Kidney (tissue), 14 donors: Measurements from ENCODE around the gene ESRRB. TPM values are rescaled to one million over a fixed set of nuclear protein-coding genes. Genes with fewer than 3 reads are reported as not detected.
A peak's percentile ranks its signal among the peaks of the same experiment; 100 is the strongest.

Experiments
- DNase-seq, 5 donors: peaks; one replicate each; pipeline ENCODE4 v3.0.0-alpha.2; 2013 to 2020
- FAIRE-seq: peaks from 2 replicates; lab custom pipeline; 2012; peaks lifted over from hg19 to GRCh38; lab: Jason Lieb, UNC
- H3K27ac ChIP-seq, 2 donors: one replicate each; pipeline ENCODE4 v1.7.0; 2013; ENCODE audit warnings: low read depth in 2 of 2, low read length in 2 of 2, inconsistent platforms in 1 of 2
- H3K27me3 ChIP-seq: one replicate; pipeline ENCODE4 v1.7.1; 2013; ENCODE audit warnings: low read length, inconsistent platforms; ENCODE audit not compliant: control insufficient read depth, insufficient read depth
- H3K36me3 ChIP-seq, 3 donors: one replicate each; pipeline versions ENCODE4 v1.7.0 to v1.7.1; 2013; ENCODE audit warnings: low read length in 3 of 3, control low read depth in 1 of 3, inconsistent platforms in 1 of 3; ENCODE audit not compliant: insufficient read depth in 3 of 3, control insufficient read depth in 2 of 3
- H3K4me1 ChIP-seq, 3 donors: one replicate each; pipeline versions ENCODE4 v1.7.0 to v1.7.1; 2013; ENCODE audit warnings: low read length in 3 of 3, inconsistent platforms in 1 of 3, low read depth in 1 of 3; ENCODE audit not compliant: control insufficient read depth in 2 of 3, insufficient read depth in 2 of 3
- H3K4me3 ChIP-seq, 3 donors: one replicate each; pipeline versions ENCODE4 v1.7.0 to v1.8.1; 2013; ENCODE audit warnings: low read length in 3 of 3, control low read depth in 1 of 3, inconsistent platforms in 1 of 3
- H3K9ac ChIP-seq, 3 donors: one replicate each; pipeline versions ENCODE4 v1.7.0 to v1.7.1; 2013; ENCODE audit warnings: low read length in 3 of 3, control low read depth in 1 of 3, inconsistent platforms in 1 of 3
- H3K9me3 ChIP-seq, 3 donors: one replicate each; pipeline versions ENCODE4 v1.7.0 to v1.7.1; 2013; ENCODE audit warnings: low read length in 3 of 3, control low read depth in 1 of 3, inconsistent platforms in 1 of 3; ENCODE audit not compliant: control insufficient read depth in 2 of 3, insufficient read depth in 1 of 3
- intact Hi-C: fragments of 100-400 bp; cut with DNase I; formaldehyde crosslinking; loops from one replicate; pipeline ENCODE4 v1.11.1; 2022
- polyA plus RNA-seq: library from polyadenylated mRNA; stranded (reverse); fragments of 350-450 nt; fragmentation: Illumina TruSeq; extraction: RNeasy Lipid Tissue Mini Kit (QIAGEN cat#74804); gene quantifications from one replicate; pipeline ENCODE4 v1.2.3, GENCODE V29; 2014; ENCODE audit warnings: low read depth, low replicate concordance; ENCODE audit not compliant: insufficient read depth
- total RNA-seq: library from RNA; stranded (reverse); fragmentation: NEBNext Ultra II Directional; extraction: Animal tissue kit (Norgen Biotek cat#: 25700); gene quantifications from one replicate; pipeline ENCODE4 v1.2.1, GENCODE V29; 2021
- TF ChIP-seq, protein P1 (sequence below): IDR thresholded peaks from 3 replicates; pipeline ENCODE4 v1.5.1; 2012; ENCODE audit warnings: mild to moderate bottlenecking, moderate library complexity, borderline replicate concordance; ENCODE audit not compliant: insufficient read depth; ENCODE audit errors: extremely low read depth
- donor health status: control.
- donor health status: control.
- donor health status: control.
- donor health status: control.
- donor health status: control.
- donor health status: DM: yes; HTN: yes; CAD: no.
- donor health status: Normal renal cell carcinoma (clear cell type).

The ESRRB gene
- total and polyA plus RNA-seq, 2 donors from 2014 or later, result 3.9 to 19.1 TPM

DNA sequence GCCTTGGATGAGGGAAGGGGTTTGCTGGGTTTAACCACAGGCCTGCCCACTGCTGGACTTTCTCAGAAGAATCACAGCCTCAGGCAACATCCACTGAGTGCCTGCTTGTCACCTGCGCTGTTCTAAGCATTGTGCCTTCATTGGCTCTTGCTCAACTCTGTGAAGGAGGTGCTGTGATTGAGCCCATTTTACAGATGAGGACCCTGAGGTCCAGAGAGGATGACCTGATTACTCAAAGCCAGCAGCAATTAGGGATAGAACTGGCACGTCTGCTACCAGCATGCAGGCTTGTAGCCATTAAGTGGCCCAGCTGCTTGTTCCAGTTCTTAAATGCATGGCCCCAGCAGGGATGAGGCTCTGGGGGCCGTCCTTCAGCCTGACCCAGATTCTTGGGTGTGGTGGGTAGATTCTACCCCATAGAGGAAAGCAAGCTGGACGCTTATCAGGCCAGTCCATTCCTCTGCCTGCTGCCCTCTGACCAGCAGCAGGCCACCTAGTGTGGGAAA is 54.6 kb downstream of the ESRRB start:
- DNase-seq (no peak), FAIRE-seq (no peak)
- Histone ChIP-seq H3K9me3 (no peaks in the 10 kb centered on the region), H3K27ac (no peak overlapping the region), H3K27me3 (no peaks in the 10 kb centered on the region), H3K4me1 (peaks cover 0 to 7% (median 5%) of the 10 kb centered on the region in 3 donors), H3K9ac (no peak overlapping the region), H3K4me3 (no peak overlapping the region), H3K36me3 (no peaks in the 10 kb centered on the region)
- TF ChIP-seq, protein P1, sequence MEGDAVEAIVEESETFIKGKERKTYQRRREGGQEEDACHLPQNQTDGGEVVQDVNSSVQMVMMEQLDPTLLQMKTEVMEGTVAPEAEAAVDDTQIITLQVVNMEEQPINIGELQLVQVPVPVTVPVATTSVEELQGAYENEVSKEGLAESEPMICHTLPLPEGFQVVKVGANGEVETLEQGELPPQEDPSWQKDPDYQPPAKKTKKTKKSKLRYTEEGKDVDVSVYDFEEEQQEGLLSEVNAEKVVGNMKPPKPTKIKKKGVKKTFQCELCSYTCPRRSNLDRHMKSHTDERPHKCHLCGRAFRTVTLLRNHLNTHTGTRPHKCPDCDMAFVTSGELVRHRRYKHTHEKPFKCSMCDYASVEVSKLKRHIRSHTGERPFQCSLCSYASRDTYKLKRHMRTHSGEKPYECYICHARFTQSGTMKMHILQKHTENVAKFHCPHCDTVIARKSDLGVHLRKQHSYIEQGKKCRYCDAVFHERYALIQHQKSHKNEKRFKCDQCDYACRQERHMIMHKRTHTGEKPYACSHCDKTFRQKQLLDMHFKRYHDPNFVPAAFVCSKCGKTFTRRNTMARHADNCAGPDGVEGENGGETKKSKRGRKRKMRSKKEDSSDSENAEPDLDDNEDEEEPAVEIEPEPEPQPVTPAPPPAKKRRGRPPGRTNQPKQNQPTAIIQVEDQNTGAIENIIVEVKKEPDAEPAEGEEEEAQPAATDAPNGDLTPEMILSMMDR, result no peak
- intact Hi-C loops, result no loop called here

- intact Hi-C loops, result no loop called here
- FAIRE-seq (no peak), DNase-seq (no peak)
- Histone ChIP-seq H3K36me3 (no peaks in the 10 kb centered on the region), H3K4me1 (peaks cover 0 to 7% (median 5%) of the 10 kb centered on the region in 3 donors), H3K27ac (no peak overlapping the region), H3K27me3 (no peaks in the 10 kb centered on the region), H3K4me3 (no peak overlapping the region), H3K9me3 (no peaks in the 10 kb centered on the region), H3K9ac (no peak overlapping the region)
- TF ChIP-seq, protein P1, result no peak
These were observed 55.6 kb downstream of the ESRRB start for GRCh38 chr14:76431538-76431937.

DNA sequence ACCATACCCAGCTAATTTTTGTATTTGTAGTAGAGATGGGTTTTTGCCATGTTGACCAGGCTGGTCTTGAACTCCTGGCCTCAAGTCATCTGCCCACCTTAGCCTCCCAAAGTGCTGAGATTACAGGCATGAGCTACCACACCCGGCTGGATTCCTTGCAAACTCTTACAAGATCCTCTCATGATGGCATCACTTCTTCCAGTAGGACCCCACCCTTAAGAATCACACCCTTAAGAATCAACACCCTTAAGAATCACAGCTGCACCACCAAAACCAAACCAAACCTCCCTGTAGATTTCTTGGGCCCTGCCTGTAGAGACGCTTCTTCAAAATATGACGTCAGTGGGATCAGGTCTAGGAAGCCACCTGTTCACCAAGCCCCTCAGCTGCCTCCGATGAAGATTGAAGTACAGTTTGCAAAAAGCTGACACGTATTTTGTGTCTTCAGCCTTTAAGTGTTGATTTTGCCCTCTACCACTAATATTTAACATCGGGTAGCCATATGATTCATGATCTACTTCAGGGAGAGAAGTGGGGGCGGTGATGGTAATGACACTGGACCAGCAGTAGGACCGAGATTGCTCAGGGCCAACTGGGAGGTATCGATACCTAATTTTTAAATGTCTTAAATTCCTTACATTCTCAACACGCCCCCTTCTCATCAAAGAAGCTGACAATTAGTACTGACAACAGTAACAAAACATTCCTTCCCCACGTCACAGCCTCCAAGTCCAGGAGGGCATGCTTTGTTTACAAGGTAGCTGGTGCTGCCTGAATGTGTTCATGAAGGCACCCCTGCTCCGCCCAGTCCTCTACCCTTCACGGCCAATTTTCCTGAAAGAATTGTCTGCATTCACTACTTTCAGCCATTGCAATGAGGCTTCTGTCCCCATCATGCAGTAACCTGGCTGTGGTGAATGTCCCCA is 57.2 kb downstream of the ESRRB start:
- Histone ChIP-seq H3K9me3 (no peaks in the 10 kb centered on the region), H3K4me1 (peaks cover 0 to 7% (median 5%) of the 10 kb centered on the region in 3 donors), H3K9ac (no peak overlapping the region), H3K36me3 (no peaks in the 10 kb centered on the region), H3K4me3 (no peak overlapping the region), H3K27ac (no peak overlapping the region), H3K27me3 (no peaks in the 10 kb centered on the region)
- DNase-seq (peak in 1 of 5 donors; percentile 34), FAIRE-seq (no peak)
- TF ChIP-seq, protein P1, result no peak
- intact Hi-C loops, result no loop called here
